ENCODE measurements around the gene KBTBD12.

The KBTBD12 gene

DNA sequence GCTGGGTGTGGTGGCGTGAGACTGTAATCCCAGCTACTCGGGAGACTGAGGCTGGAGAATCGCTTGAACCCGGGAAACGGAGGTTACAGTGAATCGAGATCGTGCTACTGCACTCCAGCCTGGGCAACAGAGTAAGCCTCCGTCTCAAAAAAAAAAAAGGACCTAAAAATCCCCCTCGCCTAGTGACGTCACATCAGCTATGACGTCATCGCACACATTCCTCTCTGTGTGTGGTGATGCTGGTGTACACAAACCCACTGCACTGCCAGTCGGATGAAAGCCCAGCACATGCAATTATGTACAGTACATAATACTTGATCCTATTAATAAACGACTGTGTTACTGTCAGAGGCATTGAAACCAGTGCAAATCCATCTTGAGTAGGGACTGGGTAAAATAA lies 97.0 kb downstream of the KBTBD12 start:
- no peak overlapping the region for H2AFZ ChIP-seq
- H3K9ac ChIP-seq: no peak overlapping the region
- TF ChIP-seq, protein P1, sequence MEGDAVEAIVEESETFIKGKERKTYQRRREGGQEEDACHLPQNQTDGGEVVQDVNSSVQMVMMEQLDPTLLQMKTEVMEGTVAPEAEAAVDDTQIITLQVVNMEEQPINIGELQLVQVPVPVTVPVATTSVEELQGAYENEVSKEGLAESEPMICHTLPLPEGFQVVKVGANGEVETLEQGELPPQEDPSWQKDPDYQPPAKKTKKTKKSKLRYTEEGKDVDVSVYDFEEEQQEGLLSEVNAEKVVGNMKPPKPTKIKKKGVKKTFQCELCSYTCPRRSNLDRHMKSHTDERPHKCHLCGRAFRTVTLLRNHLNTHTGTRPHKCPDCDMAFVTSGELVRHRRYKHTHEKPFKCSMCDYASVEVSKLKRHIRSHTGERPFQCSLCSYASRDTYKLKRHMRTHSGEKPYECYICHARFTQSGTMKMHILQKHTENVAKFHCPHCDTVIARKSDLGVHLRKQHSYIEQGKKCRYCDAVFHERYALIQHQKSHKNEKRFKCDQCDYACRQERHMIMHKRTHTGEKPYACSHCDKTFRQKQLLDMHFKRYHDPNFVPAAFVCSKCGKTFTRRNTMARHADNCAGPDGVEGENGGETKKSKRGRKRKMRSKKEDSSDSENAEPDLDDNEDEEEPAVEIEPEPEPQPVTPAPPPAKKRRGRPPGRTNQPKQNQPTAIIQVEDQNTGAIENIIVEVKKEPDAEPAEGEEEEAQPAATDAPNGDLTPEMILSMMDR (IDR thresholded peaks at IDR 0.05): no peak

DNA sequence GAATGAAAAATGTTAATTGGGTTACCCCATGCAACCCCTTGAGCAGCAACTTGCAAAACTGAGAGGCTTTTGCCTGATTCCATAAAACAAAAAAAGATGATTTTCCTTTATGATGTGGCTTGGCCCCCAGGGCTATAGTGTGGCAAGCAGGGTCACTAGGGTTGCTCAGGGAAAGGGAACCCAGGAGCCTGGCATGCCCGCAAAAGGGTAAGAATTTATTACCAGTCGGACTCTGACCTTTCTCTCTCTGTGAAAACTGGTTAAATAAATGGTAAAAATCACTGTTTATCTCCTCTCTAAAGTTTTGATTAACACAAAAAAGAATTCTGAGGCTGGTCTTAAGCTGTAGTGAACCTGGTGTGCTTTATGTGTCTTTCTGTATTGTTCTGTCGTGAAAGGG lies 99.5 kb downstream of the KBTBD12 start:
- Histone ChIP-seq H3K27ac (no peak overlapping the region), H3K27me3 (ENCODE audit: control insufficient read depth, insufficient read depth, low read length) (no peaks in the 10 kb centered on the region), H3K4me1 (peaks cover 3% of the 10 kb centered on the region), H3K79me2 (no peaks in the 10 kb centered on the region), H3K9ac (no peak overlapping the region), H3K9me3 (ENCODE audit: control insufficient read depth, low read length) (no peaks in the 10 kb centered on the region), H3K4me3 (ENCODE audit: low read depth, low read length) (no peak overlapping the region), H3K4me2 (ENCODE audit: low read length) (no peak overlapping the region), H3K36me3 (ENCODE audit: control insufficient read depth, insufficient read depth, low read length) (no peaks in the 10 kb centered on the region), H2AFZ (no peak overlapping the region)
- TF ChIP-seq, protein P1 (IDR thresholded peaks at IDR 0.05): no peak

More for the DNA sequence above, 97.0 kb downstream of the KBTBD12 start:
- Histone ChIP-seq H3K9me3 (ENCODE audit: control insufficient read depth, low read length) (no peaks in the 10 kb centered on the region), H3K27me3 (ENCODE audit: control insufficient read depth, insufficient read depth, low read length) (no peaks in the 10 kb centered on the region), H3K4me2 (ENCODE audit: low read length) (no peak overlapping the region), H3K4me3 (ENCODE audit: low read depth, low read length) (no peak overlapping the region), H3K36me3 (ENCODE audit: control insufficient read depth, insufficient read depth, low read length) (no peaks in the 10 kb centered on the region), H3K27ac (no peak overlapping the region), H3K79me2 (no peaks in the 10 kb centered on the region), H3K4me1 (peaks cover 3% of the 10 kb centered on the region)

DNA sequence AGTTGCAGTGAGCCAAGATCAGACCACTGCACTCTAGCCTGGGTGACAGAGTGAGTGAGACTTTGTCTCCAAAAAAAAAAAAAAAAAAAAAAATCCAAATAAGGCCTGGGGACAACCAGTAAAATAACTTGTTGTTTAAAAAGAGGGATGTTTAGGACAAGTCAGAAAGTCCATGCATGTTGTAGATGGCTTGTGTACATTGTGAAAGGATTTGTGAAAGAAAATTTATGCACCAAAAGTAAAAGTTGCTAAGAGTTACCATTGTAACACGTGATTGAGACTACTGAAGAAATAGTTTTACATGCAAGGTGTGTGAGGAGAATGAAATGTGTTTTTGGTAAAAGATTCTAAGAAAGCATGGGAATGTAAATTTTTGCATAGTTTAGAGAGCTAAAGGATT lies 101.5 kb downstream of the KBTBD12 start:
- H3K79me2 ChIP-seq: no peaks in the 10 kb centered on the region
- no peaks in the 10 kb centered on the region for H3K36me3 ChIP-seq (ENCODE audit: control insufficient read depth, insufficient read depth, low read length)
- no peak overlapping the region for H3K9ac ChIP-seq
- no peak overlapping the region for H2AFZ ChIP-seq
- peaks cover 1% of the 10 kb centered on the region for H3K4me1 ChIP-seq
- H3K27ac ChIP-seq: no peak overlapping the region
- no peak overlapping the region for H3K4me3 ChIP-seq (ENCODE audit: low read depth, low read length)
- TF ChIP-seq, protein P1 (IDR thresholded peaks at IDR 0.05): no peak
- H3K27me3 ChIP-seq (ENCODE audit: control insufficient read depth, insufficient read depth, low read length): no peaks in the 10 kb centered on the region
- H3K9me3 ChIP-seq (ENCODE audit: control insufficient read depth, low read length): no peaks in the 10 kb centered on the region
- H3K4me2 ChIP-seq (ENCODE audit: low read length): no peak overlapping the region

DNA sequence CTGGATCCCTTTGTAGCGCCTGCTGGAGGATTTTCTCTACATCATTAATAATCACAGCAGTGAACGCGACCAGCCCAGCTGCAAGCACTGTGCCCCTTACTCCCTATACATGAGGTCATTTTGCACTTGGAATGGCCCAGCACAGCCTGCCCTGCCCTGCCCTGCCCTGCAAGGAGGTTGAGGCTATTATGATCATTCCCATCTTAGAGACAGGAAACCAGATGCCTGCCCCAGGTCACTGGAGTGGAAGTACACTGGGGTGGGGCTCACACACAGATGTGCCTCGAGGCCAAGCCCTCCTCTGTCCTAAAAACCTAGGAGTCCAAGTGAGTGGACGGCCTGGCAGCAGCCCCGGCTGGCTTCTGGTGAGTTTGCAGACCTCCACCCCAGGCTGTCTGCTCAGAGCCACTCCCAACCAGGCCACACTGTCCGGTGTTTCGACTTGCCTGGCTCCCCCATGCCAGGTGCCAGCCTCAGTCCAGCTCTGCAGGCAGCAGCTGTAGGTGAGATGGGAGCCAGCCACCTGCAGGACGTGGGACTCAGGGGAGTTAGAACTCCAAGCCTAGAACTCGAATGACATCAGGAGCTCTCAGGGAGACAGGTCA lies 106.8 kb downstream of the KBTBD12 start:
- Histone ChIP-seq H3K27ac (no peak overlapping the region), H3K4me1 (peaks cover 4% of the 10 kb centered on the region), H3K36me3 (ENCODE audit: control insufficient read depth, insufficient read depth, low read length) (no peaks in the 10 kb centered on the region), H3K4me3 (ENCODE audit: low read depth, low read length) (no peak overlapping the region), H3K27me3 (ENCODE audit: control insufficient read depth, insufficient read depth, low read length) (no peaks in the 10 kb centered on the region), H2AFZ (no peak overlapping the region), H3K4me2 (ENCODE audit: low read length) (no peak overlapping the region), H3K9ac (no peak overlapping the region), H3K9me3 (ENCODE audit: control insufficient read depth, low read length) (no peaks in the 10 kb centered on the region), H3K79me2 (no peaks in the 10 kb centered on the region)
- TF ChIP-seq, protein P1 (IDR thresholded peaks at IDR 0.05): no peak

DNA sequence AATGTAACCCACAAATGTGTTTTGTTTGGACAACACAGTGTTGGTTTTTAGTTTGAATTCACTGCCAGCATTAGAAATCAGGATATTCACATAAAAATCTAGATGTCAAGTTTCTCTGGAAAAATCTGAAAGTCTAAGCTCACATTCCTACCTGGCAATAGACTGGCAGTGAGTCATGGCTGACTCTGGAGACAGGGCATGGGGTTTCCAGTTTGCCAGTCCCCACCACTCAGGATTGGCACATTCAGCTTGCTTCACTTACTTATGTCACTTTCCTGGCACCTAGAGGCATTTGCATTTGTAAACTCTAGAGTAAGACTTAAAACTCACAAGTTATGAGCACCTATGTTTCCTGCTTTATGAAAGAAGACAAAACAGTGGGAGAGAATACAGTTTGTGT lies 118.1 kb downstream of the KBTBD12 start:
- Histone ChIP-seq H3K27ac (no peak overlapping the region), H3K4me3 (ENCODE audit: low read depth, low read length) (no peak overlapping the region), H3K27me3 (ENCODE audit: control insufficient read depth, insufficient read depth, low read length) (no peaks in the 10 kb centered on the region), H3K9me3 (ENCODE audit: control insufficient read depth, low read length) (no peaks in the 10 kb centered on the region), H3K79me2 (no peaks in the 10 kb centered on the region), H3K36me3 (ENCODE audit: control insufficient read depth, insufficient read depth, low read length) (no peaks in the 10 kb centered on the region), H2AFZ (no peak overlapping the region), H3K4me1 (no peaks in the 10 kb centered on the region), H3K9ac (no peak overlapping the region), H3K4me2 (ENCODE audit: low read length) (no peak overlapping the region)
- TF ChIP-seq, protein P1 (IDR thresholded peaks at IDR 0.05): no peak

Data from parathyroid adenoma (tissue), 2 donors.